Thyroid gland (tissue), 4 donors: ENCODE results near the gene ZP1.

Source experiments
- POLR2A ChIP-seq, 2 donors: fragments of 450-650 bp; IDR thresholded peaks; one replicate each; pipeline ENCODE4 v1.6.1; 2017; ENCODE audit warnings: antibody characterized with exemption in 2 of 2, mild to moderate bottlenecking in 2 of 2, moderate library complexity in 1 of 2
- TF ChIP-seq, protein P1 (sequence below), 6 experiments: fragments of 200-600 bp in 3 of 6; fragments of 450-650 bp in 3 of 6; sonication (generic) in 3 of 6; IDR thresholded peaks; one replicate each; pipeline ENCODE4 v1.5.1; 2016 to 2019; ENCODE audit warnings: antibody characterized with exemption in 6 of 6, mild to moderate bottlenecking in 2 of 6, inconsistent platforms in 1 of 6, moderate library complexity in 1 of 6

DNA sequence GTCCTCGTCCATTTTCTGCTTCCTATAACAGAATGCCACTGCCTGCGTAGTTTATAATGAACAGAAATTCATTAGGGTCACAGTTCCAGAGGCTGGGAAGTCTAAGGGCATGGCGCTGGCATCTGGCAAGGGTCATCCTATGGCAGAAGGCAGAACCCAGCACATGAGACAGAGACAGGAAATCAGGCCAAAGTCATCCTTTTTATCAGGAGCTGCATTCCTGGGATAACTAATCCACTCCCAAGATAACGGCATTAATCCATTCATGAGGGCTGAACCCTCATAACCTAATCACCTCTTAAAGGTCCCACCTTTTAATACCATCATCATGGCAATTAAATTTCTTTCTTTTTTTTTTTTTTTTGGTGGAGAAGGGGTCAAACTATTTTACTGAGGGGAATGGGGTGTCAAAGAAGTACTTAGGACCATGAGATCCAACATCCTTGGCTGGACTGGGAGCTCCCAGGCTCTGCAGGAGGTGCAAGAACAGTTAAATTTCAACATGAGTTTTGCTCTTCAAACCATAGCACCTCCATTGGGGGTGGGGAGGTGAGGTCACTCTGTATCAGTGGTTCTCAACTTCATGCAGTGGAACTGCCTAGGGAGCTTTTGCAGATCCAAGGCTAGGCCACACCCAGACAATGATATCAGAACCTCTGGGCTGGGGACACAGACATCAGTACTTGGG is 51.1 kb downstream of the ZP1 start:
- no peak for TF ChIP-seq POLR2A (IDR thresholded peaks at IDR 0.05)
- TF ChIP-seq, protein P1, sequence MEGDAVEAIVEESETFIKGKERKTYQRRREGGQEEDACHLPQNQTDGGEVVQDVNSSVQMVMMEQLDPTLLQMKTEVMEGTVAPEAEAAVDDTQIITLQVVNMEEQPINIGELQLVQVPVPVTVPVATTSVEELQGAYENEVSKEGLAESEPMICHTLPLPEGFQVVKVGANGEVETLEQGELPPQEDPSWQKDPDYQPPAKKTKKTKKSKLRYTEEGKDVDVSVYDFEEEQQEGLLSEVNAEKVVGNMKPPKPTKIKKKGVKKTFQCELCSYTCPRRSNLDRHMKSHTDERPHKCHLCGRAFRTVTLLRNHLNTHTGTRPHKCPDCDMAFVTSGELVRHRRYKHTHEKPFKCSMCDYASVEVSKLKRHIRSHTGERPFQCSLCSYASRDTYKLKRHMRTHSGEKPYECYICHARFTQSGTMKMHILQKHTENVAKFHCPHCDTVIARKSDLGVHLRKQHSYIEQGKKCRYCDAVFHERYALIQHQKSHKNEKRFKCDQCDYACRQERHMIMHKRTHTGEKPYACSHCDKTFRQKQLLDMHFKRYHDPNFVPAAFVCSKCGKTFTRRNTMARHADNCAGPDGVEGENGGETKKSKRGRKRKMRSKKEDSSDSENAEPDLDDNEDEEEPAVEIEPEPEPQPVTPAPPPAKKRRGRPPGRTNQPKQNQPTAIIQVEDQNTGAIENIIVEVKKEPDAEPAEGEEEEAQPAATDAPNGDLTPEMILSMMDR (IDR thresholded peaks at IDR 0.05): no peak
